ENCODE data around the gene TMEM26.

TMEM26 gene

DNA sequence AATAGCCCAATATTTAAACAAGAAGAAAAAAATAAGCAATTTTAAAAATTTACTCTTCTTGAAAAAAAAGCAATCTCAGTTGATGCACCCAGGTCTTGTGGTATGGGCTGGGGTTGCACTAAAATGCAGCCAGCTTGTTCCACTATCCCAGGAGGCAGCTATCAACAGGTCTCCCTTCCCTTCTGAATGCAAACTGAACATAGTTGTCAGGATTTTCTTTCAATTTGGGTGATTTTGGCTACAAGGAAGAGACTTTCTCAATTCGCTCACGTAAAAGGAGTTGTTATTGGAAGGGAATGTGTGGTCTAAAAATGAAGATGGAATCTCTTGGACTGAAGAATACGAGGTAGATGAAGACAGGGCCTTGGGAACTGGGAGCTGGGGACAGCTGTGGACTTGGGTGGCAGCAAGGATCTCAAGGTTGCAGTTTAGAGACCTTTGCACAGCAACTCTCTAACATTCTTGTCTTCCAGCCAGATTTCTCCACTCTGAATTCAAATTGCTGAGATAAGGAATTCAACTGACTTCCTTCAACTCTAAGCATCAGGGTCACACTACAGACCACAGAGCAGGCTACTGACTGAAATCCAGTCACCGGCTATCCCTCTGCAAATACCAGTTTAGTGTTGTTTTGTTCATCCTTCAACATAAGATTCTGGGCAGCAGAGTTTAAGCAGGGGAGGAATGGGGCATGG, 3.1 kb upstream of the TMEM26 start:
- no peak for DNase-seq

DNA sequence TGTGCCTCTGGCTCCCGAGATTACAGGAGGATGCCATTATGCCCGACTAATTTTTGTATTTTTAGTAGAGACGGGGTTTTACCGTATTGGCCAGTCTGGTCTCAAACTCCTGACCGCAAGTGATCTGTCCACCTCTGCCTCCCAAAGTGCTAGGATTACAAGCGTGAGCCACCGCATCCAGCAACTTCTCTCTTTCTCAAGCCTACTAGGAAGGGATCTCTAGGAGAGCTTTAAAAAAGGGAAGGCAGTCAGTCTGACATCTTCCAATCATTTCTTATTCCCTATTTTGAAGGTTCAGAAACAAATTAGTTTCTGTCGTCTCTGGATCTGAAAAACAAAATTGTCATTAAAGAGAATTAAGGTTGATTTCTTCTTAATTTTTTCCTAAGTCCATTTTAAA, 2.5 kb upstream of the TMEM26 start:
- no peak for DNase-seq

- no peak for DNase-seq
These were observed 1.4 kb upstream of the TMEM26 start for GRCh38 chr10:61454541-61454940.

- DNase-seq: no peak
These were observed 980 bp downstream of the TMEM26 start for GRCh38 chr10:61452151-61452651.

- no peak for DNase-seq
These were observed 1.8 kb downstream of the TMEM26 start for GRCh38 chr10:61451357-61451756.

DNA sequence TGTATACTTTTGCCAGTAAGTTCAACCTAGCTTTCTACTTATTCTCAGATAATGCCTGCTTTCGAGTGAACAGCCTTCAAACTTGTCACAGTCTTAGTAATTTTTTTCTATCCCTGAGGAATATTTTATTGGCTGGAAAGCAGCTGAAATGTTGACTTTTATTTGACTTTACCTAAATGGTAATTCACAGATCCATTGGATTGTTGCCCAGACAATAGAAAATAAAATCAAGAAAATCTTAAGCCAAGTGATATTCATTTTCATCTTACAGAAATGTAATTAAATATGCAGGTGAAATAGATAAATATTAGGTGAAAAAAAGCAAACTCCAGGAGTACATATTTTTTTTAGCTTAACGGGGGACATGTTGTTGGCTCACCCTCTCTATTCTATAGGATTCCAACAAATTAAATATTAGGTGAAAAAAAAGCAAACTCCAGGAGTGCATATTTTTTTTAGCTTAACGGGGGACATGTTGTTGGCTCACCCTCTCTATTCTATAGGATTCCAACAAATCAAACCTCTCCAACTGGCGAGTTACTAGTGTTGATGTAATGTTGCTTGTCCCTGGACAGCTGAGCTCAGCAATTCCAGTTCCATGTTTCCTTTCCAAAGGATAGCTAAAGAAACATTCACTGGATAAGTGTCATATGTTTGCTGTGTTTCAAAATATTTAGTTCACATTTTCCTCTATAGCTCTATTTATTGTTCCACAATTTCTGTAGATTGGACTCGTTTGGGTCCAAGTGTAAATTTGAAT, 4.2 kb downstream of the TMEM26 start:
- DNase-seq: no peak

DNA sequence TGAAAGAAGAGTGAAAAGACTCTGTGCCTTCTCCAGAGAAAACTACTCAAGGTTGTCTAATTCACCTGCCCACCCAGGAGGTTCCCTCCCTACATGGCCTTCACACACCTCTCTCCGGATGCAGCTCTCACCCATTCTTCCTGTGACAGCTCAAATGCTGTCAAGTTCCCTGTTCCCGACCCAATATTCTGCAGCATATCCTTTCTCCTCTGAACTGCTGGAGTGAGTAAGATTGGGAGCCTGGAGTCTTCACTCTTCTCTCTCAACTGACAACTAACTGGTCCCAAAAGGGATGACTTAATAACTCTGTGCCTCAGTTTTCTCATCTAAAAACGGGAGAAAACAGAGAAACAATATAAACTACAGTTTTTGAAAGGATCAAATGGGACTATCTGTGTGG, 5.1 kb downstream of the TMEM26 start:
- DNase-seq: no peak

- no peak for DNase-seq
These were observed 14.0 kb downstream of the TMEM26 start for GRCh38 chr10:61439058-61439609.

- DNase-seq: no peak
These were observed 14.8 kb downstream of the TMEM26 start for GRCh38 chr10:61438141-61438988.

DNA sequence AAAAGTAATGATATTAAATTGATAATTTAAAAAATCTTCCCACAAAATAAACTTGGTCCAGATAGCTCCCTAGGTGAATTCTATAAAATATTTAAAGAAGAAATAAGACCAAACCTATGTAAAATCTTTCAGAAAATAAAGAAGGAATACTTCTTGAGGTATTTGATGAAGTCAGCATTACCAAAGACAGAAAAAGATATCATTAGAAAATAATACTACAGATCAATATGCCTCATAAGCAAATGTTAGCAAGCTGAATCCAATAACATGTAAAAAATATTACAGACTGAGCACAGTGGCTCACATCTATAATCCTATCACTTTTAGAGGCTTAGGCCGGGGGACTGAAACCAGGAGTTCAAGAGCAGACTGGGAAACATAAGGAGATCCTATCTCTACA, 30.0 kb downstream of the TMEM26 start:
- no peak for DNase-seq

GRCh38 chr10:61417661-61418060, 35.5 kb downstream of the TMEM26 start:
- no peak for DNase-seq

DNA sequence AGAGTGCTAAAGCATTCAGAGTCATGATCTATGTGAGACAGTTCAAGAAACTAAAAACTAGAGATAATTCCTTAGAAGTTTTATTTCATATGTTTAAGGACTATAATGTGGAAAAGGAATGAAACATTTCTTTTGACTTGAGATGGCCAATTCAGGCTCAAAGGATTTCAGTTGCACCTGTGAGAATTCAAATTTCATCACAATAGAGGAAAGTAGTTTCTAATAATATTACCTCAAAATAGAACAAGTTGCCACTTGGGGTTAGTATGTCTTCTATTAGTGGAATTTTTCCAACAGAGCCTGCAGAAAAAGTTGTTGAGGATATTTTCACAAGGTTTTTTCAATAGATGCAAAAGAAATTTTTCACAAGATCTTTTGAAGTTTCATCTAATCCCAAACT, 37.4 kb downstream of the TMEM26 start:
- DNase-seq: no peak

DNA sequence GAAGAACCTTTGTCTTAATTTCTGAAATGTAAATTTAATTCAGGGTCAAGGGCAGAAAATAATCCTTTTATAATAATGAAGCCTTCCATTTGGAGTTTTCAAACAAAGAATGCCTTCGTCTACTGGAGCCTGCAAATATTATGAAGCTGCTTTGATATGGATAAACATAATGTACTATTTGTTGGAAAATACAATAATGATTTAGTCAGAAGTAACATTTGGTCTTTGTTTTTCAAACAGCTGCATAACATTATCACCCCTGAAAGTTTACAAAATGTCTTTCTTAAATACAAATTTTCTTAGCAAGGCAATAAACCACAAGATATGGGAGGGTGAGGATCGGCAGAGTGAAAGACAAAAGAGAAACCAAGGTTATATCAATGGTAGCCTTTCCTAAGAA, 41.5 kb downstream of the TMEM26 start:
- DNase-seq: no peak

- DNase-seq: no peak
These were observed 42.7 kb downstream of the TMEM26 start for GRCh38 chr10:61410353-61411070.

DNA sequence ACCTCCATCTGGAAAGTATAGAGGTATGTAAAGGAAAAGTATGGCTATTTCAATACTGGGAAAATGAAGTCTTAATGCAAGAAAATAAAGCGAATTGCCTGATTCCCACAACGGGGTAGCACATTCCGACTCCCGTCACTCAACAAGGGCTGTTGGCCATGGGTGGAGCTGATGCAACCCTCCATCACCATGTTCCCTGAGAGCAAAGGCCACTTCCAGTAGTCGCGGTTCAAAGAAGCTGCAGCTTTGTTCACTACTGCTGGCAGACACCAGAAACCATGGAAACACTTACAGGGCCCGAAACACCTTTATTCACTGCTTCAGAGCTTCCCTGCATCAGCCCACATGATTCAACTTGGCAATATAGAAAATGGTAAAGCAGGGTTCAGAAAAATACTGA, 44.0 kb downstream of the TMEM26 start:
- DNase-seq: no peak

- DNase-seq: no peak
These were observed 45.1 kb downstream of the TMEM26 start for GRCh38 chr10:61408105-61408504.

DNA sequence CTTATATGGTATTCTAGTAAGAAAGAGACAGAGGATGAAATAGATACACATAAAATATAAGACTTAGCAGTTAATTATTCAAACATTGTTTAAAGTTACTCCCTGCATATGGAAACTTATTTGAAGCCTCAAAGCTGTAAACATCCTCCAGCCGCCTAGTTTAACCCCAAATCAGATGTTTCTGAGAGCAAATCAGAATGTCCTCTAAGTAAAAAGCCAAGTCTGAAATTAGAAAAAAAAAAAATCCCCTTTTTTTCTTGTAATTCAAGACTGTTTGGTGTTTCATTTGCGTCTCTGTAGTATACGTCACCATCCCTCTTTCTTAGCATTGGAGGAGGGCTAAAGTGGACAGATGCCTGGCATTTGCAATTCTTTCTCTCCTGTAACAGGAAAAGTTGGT, 46.4 kb downstream of the TMEM26 start:
- no peak for DNase-seq

GRCh38 chr10:61406242-61406641, 46.9 kb downstream of the TMEM26 start:
- DNase-seq: no peak

- no peak for DNase-seq
These were observed 48.4 kb downstream of the TMEM26 start for GRCh38 chr10:61404751-61405150.

GRCh38 chr10:61400524-61400923, 52.7 kb downstream of the TMEM26 start:
- no peak for DNase-seq

- no peak for DNase-seq
These were observed 53.8 kb downstream of the TMEM26 start for GRCh38 chr10:61399406-61399805.

GRCh38 chr10:61398366-61399129, 54.6 kb downstream of the TMEM26 start:
- no peak for DNase-seq

Measured in activated CD4-positive, alpha-beta T cell treated with anti-CD3 and anti-CD28 coated beads, Interleukin-2, amount 50 U/mL, for 1 hour (primary cell).